Ramos (cell line): ENCODE measurements around the gene ADGRL3.

ENCODE experiments used
- in situ Hi-C: fragments of 300-500 bp; cut with MboI; formaldehyde crosslinking; loops from one replicate; pipeline ENCODE4 v1.14.3; 2022; ENCODE audit warnings: low sequenced_read_pairs; ENCODE audit not compliant: unreplicated experiment

ADGRL3 gene

DNA sequence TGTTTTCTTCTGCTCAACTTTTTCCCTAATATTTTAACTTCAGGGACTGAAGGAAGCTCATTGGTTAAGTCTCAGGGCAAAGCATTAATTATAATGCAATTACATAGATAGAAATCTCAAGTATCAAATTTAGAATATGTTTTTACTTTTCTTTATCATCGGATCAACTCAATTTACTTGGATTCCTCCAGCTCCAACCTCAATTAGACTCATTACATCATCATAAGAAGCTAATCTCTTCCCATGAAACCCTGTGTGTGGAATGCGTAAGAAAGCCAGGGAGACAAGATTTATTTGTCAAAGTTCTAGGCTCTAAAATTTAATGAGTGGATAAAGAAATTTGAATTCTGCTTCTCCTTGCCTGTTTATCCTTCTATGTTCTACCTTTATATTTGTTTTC lies 918.4 kb downstream of the ADGRL3 start:
- in situ Hi-C loops: no loop called here

- in situ Hi-C loops: no loop called here
These were observed 919.1 kb downstream of the ADGRL3 start for GRCh38 chr4:62119195-62119594.

GRCh38 chr4:62126064-62126732 lies 926.1 kb downstream of the ADGRL3 start:
- in situ Hi-C loops: no loop called here
